Measurements from ENCODE around the gene MYO5C. TPM values are rescaled to one million over a fixed set of nuclear protein-coding genes. Genes with fewer than 3 reads are reported as not detected.

MYO5C gene
- 10 to 100 TPM in 3 of 4 donors, 1 to 10 TPM in 1; 9.2 to 61.8 (median 21.4) TPM for total RNA-seq

- no peak for TF ChIP-seq CTCF (IDR thresholded peaks at IDR 0.05; ENCODE audit: low read depth)
These were observed at the start of gene MYO5C for GRCh38 chr15:52295421-52296001. MYO5C (minus strand) TSS chr15:52295804; CDS start chr15:52295636, 168 bp downstream.

GRCh38 chr15:52344592-52344991, 49.0 kb upstream of the MYO5C start:
- TF ChIP-seq CTCF (IDR thresholded peaks at IDR 0.05; ENCODE audit: low read depth) = no peak

- no peak for TF ChIP-seq CTCF (IDR thresholded peaks at IDR 0.05; ENCODE audit: low read depth)
These were observed 48.2 kb upstream of the MYO5C start for GRCh38 chr15:52343831-52344230.

- no peak for TF ChIP-seq CTCF (IDR thresholded peaks at IDR 0.05; ENCODE audit: low read depth)
These were observed 44.5 kb upstream of the MYO5C start for GRCh38 chr15:52340093-52340492.

GRCh38 chr15:52338891-52339290, 43.3 kb upstream of the MYO5C start:
- no peak for TF ChIP-seq CTCF (IDR thresholded peaks at IDR 0.05; ENCODE audit: low read depth)

- no peak for TF ChIP-seq CTCF (IDR thresholded peaks at IDR 0.05; ENCODE audit: low read depth)
These were observed 42.5 kb upstream of the MYO5C start for GRCh38 chr15:52338058-52338457.

- no peak for TF ChIP-seq CTCF (IDR thresholded peaks at IDR 0.05; ENCODE audit: low read depth)
These were observed 41.7 kb upstream of the MYO5C start for GRCh38 chr15:52337198-52337853.

Measured in subcutaneous adipose tissue (tissue), 4 donors.